Urinary bladder (tissue), 4 donors: ENCODE results near the gene ARHGAP6. TPM values are rescaled to one million over a fixed set of nuclear protein-coding genes. Genes with fewer than 3 reads are reported as not detected.
A peak's percentile ranks its signal among the peaks of the same experiment; 100 is the strongest.

Experiments
- DNase-seq: peaks from one replicate; pipeline ENCODE4 v3.0.0-alpha.2; 2015; ENCODE audit errors: extremely low spot score
- H3K27ac ChIP-seq: one replicate; pipeline ENCODE4 v1.5.1; 2013; ENCODE audit warnings: low read depth, mild to moderate bottlenecking, moderate library complexity
- H3K36me3 ChIP-seq: one replicate; pipeline ENCODE4 v1.6.1; 2013; ENCODE audit warnings: mild to moderate bottlenecking, moderate library complexity; ENCODE audit not compliant: insufficient read depth
- H3K4me1 ChIP-seq: one replicate; pipeline ENCODE4 v1.6.1; 2013; ENCODE audit warnings: mild to moderate bottlenecking, moderate library complexity; ENCODE audit not compliant: insufficient read depth
- H3K4me3 ChIP-seq: one replicate; pipeline ENCODE4 v1.5.1; 2013; ENCODE audit warnings: low read depth, low read length
- WGBS: extraction: QIAGEN DNeasy Blood & Tissue Kit; methylation state at CpG from one replicate; pipeline ENCODE4 v1.1.7; 2013; 5-methylcytosine and 5-hydroxymethylcytosine counted together
- polyA plus RNA-seq: library from polyadenylated mRNA; stranded (reverse); fragments of 200-250 nt; gene quantifications from one replicate; pipeline ENCODE4 v1.2.3, GENCODE V29; 2013
- total RNA-seq: library from RNA; depleted of rRNA; stranded (reverse); fragments of >200 nt; gene quantifications from one replicate; pipeline ENCODE4 v1.2.3, GENCODE V29; 2014
- donor health status: healthy with polysubstance abuse.
- donor health status: healthy.

Gene ARHGAP6
- total and polyA plus RNA-seq, 2 donors: 19.6 to 20.7 TPM

DNA sequence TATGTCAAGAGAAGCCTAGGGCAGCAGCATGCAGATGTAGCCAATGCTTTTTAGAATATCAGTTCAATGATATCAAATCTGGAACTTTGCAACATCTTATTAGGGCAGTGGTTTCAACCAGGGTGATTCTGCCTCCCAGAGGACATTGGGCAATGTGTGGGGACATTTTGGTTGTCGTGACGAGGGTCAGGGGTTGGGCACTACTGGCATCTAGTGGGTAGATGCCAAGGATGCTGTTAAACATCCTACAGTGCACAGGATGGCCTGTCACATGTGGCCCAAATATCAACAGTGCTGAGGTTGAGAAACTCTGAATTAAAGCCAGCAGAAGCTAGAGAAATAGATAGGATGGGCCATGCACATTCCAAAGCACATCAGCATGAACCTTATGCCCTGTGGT is 220.2 kb downstream of the ARHGAP6 start:
- Histone ChIP-seq H3K4me3 (no peak overlapping the region), H3K27ac (no peak overlapping the region), H3K4me1 (no peaks in the 10 kb centered on the region), H3K36me3 (no peaks in the 10 kb centered on the region)
- no peak for DNase-seq
- 66% methylated on average over 2 of the region's 2 CpGs for WGBS

DNA sequence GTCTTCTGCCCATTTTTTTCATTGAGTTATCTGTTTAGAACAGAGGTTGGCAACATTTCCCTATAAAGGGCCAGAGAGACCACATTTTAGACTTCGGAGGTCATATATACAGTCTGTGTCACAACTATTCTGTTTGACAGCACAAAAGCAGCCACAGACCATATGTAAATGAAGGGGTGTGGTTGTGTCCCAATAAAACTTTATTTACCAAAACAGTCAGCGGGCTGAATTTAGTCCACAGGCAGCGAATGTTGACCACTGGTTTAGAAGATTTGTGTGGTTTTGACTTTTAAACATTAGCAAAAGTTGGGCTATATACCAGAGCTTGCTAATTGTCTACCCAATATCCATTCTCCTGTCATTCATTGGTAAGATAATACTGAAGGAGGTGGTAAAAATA is 221.7 kb downstream of the ARHGAP6 start:
- no peak overlapping the region for H3K27ac ChIP-seq
- H3K4me3 ChIP-seq: no peak overlapping the region
- no peaks in the 10 kb centered on the region for H3K4me1 ChIP-seq
- no peaks in the 10 kb centered on the region for H3K36me3 ChIP-seq
- no peak for DNase-seq
- 95% methylated on average over 3 of the region's 3 CpGs for WGBS

- DNase-seq: no peak
- Histone ChIP-seq H3K36me3 (no peaks in the 10 kb centered on the region), H3K27ac (no peak overlapping the region), H3K4me3 (no peak overlapping the region), H3K4me1 (no peaks in the 10 kb centered on the region)
- 50% methylated on average over 2 of the region's 2 CpGs for WGBS
Observed at GRCh38 chrX:11439846-11440245, 225.9 kb downstream of the ARHGAP6 start.

DNA sequence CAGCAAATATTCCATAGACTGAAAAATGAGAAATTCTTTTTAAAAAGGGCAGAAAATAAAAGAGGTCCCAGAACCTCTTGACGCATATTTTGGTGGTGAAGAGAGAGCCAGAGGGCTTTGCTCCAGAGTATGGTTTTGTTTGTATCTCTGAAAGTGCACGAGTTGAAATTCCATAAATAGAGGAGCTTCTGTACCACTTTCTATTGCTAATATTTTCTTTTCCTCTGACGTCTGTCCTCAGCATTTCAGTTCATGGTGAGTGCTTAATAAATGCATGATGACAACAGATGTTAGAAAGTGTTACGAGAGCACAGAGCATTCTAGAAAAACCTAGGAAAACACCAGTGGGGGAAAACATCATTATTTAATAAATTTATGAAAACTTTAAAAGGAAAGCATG is 227.0 kb downstream of the ARHGAP6 start:
- Histone ChIP-seq H3K4me3 (no peak overlapping the region), H3K4me1 (no peaks in the 10 kb centered on the region), H3K36me3 (no peaks in the 10 kb centered on the region), H3K27ac (no peak overlapping the region)
- DNase-seq: no peak
- 19% methylated on average over 4 of the region's 4 CpGs for WGBS

GRCh38 chrX:11438380-11438723 is 227.4 kb downstream of the ARHGAP6 start:
- no peak overlapping the region for H3K4me3 ChIP-seq
- WGBS: 80% methylated on average over 2 of the region's 2 CpGs
- H3K4me1 ChIP-seq: no peaks in the 10 kb centered on the region
- H3K36me3 ChIP-seq: no peaks in the 10 kb centered on the region
- no peak for DNase-seq
- H3K27ac ChIP-seq: peak overlapping the region; percentile 10

GRCh38 chrX:11437642-11438379 is 227.9 kb downstream of the ARHGAP6 start:
- no peaks in the 10 kb centered on the region for H3K4me1 ChIP-seq
- 76% methylated on average over 15 of the region's 15 CpGs for WGBS
- no peaks in the 10 kb centered on the region for H3K36me3 ChIP-seq
- no peak overlapping the region for H3K27ac ChIP-seq
- DNase-seq: no peak
- no peak overlapping the region for H3K4me3 ChIP-seq

- Histone ChIP-seq H3K36me3 (no peaks in the 10 kb centered on the region), H3K4me1 (no peaks in the 10 kb centered on the region), H3K4me3 (no peak overlapping the region), H3K27ac (no peak overlapping the region)
- 41% methylated on average over 4 of the region's 4 CpGs for WGBS
- DNase-seq: no peak
Observed at GRCh38 chrX:11435568-11435967, 230.2 kb downstream of the ARHGAP6 start.

DNA sequence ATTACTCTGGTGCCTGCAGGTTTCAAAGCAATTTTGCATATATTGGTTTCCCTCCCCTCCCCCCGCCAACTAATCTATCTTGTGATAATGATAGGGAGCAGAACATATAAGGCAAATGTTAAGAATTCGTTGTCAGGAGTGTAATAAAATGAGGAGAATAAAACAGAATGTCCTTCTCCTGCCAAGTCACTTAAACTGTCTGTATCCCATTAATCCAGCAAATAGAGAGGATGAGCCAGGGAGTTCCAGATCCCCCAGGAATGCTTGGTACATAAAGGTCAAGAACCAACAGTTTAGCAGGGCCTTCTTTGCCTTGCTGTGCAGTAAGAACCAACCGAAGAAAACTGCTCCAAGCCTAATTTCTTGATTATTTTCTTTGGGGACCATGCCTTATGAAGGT is 231.1 kb downstream of the ARHGAP6 start:
- WGBS: 35% methylated on average over 3 of the region's 3 CpGs
- Histone ChIP-seq H3K27ac (no peak overlapping the region), H3K4me3 (no peak overlapping the region)

GRCh38 chrX:11431786-11432185 is 233.9 kb downstream of the ARHGAP6 start:
- Histone ChIP-seq H3K36me3 (no peaks in the 10 kb centered on the region), H3K4me3 (no peak overlapping the region), H3K4me1 (no peaks in the 10 kb centered on the region), H3K27ac (no peak overlapping the region)
- 52% methylated on average over 1 of the region's 1 CpG for WGBS
- no peak for DNase-seq

More for the DNA sequence above, 231.1 kb downstream of the ARHGAP6 start:
- H3K36me3 ChIP-seq: no peaks in the 10 kb centered on the region
- H3K4me1 ChIP-seq: no peaks in the 10 kb centered on the region
- no peak for DNase-seq

GRCh38 chrX:11430271-11430670 is 235.4 kb downstream of the ARHGAP6 start:
- no peak for DNase-seq
- Histone ChIP-seq H3K36me3 (no peaks in the 10 kb centered on the region), H3K4me3 (no peak overlapping the region), H3K27ac (no peak overlapping the region), H3K4me1 (no peaks in the 10 kb centered on the region)

DNA sequence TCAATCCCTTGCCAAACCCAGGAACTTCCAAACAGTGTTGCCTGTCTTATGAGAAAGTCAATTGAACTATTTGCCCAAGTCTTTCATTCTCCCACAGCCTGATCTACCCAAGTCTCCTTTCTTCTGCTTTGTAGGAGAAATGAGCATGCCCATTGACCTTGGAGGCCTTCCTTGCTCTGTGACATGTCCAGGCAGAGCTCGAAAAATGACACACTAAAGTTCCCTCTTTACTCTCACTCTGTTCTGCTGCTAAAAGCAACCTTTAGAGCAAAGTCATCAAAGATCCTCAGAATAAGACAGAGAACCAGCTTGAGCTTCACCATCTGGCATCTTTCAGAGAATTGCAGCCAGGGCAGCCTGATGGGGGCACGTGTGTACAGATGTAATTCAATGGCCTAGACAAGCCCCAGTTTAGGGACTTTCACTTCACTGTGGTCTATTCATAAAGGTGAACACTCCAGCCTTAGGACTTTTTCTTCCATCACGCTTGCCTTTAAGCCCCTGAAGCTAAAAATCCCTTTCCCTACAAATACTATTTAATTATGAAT is 236.1 kb downstream of the ARHGAP6 start:
- Histone ChIP-seq H3K4me3 (no peak overlapping the region), H3K27ac (no peak overlapping the region), H3K4me1 (no peaks in the 10 kb centered on the region), H3K36me3 (no peaks in the 10 kb centered on the region)
- WGBS: 66% methylated on average over 3 of the region's 3 CpGs
- no peak for DNase-seq

DNA sequence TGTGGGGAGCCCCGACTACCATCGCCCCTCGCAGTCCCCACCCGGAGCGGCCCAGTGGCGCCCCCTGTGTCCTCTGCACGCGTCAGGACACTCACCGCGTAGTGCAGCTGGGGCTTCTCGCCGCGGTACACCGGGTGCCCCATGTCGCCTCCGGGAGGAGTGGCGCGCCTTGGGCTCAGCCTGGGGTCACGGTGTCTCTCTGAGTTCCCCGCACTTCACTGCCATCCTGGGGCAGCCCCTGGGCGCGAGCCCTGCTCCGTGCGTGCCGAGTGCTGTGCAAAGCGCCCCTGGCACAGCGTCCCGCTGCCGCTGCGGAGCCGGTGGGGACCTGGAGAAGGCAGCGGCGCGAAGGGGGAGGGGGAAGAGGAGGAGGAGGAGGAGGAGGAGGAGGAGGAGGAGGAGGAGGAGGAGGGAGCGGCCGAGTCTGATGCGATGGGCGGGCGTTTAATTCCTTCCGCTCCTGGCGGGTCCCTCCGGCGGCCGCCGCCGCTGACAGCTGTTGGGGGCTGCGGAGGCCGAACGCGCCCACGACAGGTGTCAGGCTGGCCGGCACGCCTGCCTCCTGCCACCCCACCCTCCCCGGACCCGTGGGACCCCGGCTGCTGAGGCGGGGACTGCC is 238.2 kb downstream of the ARHGAP6 start:
- Histone ChIP-seq H3K27ac (peak overlapping the region; percentile 67), H3K4me3 (peak overlapping the region; percentile 59), H3K4me1 (no peaks in the 10 kb centered on the region), H3K36me3 (no peaks in the 10 kb centered on the region)
- DNase-seq: no peak
- WGBS: under 1% methylated on average over 51 of the region's 57 CpGs

- no peak for DNase-seq
- H3K4me1 ChIP-seq: no peaks in the 10 kb centered on the region
- H3K36me3 ChIP-seq: no peaks in the 10 kb centered on the region
- H3K4me3 ChIP-seq: peak overlapping the region; percentile 59
- peak overlapping the region; percentile 33 for H3K27ac ChIP-seq
- 7% methylated on average over 25 of the region's 25 CpGs for WGBS
Observed at GRCh38 chrX:11426712-11427452, 238.8 kb downstream of the ARHGAP6 start.
